Right lobe of liver (tissue), 6 donors: ENCODE measurements around the gene GRID1. TPM values are rescaled to one million over a fixed set of nuclear protein-coding genes. Genes with fewer than 3 reads are reported as not detected.
A peak's percentile ranks its signal among the peaks of the same experiment; 100 is the strongest.

Experiments
- ATAC-seq, 4 donors: fragments of 200-7000 bp; cut with Tn5 transposase; one replicate each; pipeline ENCODE4 v1.9.1; 2020; ENCODE audit warnings: mild to moderate bottlenecking in 4 of 4, moderate library complexity in 4 of 4
- DNase-seq, 3 donors: peaks; one replicate each; pipeline ENCODE4 v3.0.0-alpha.2; 2020
- H3K27ac ChIP-seq, 3 donors: fragments of 200-600 bp; one replicate each; pipeline ENCODE4 v1.8.0; 2022
- H3K27me3 ChIP-seq, 2 donors: fragments of 200-600 bp; one replicate each; pipeline ENCODE4 v1.8.0; 2022
- H3K36me3 ChIP-seq, 4 donors: fragments of 200-600 bp; sonication (generic) in 1 of 4; one replicate each; pipeline versions ENCODE4 v1.5.1 to v1.8.0; 2017 to 2022; ENCODE audit warnings: control low read depth in 1 of 4
- H3K4me1 ChIP-seq, 4 donors: fragments of 200-600 bp; sonication (generic) in 1 of 4; one replicate each; pipeline versions ENCODE4 v1.5.1 to v1.8.0; 2017 to 2022; ENCODE audit warnings: control low read depth in 1 of 4
- H3K4me3 ChIP-seq, 3 donors: fragments of 200-600 bp; one replicate each; pipeline ENCODE4 v1.8.0; 2022
- H3K9me3 ChIP-seq, 4 donors: fragments of 200-600 bp; sonication (generic) in 1 of 4; one replicate each; pipeline versions ENCODE4 v1.5.1 to v1.8.0; 2017 to 2022; ENCODE audit warnings: control low read depth in 1 of 4
- CTCF ChIP-seq, 4 donors: fragments of 200-600 bp in 3 of 4; fragments of 450-650 bp in 1 of 4; IDR thresholded peaks; one replicate each; pipeline versions ENCODE4 v1.5.1 to v1.8.0; 2016 to 2022; ENCODE audit warnings: antibody characterized with exemption in 4 of 4, mild to moderate bottlenecking in 2 of 4
- POLR2A ChIP-seq: fragments of 450-650 bp; IDR thresholded peaks from one replicate; pipeline ENCODE4 v1.6.1; 2017; ENCODE audit warnings: antibody characterized with exemption, mild to moderate bottlenecking
- WGBS: methylation state at CpG from one replicate; pipeline ENCODE4 v1.1.6; 2018; ENCODE audit warnings: low coverage, low lambda C conversion rate; ENCODE audit not compliant: insufficient coverage; ENCODE audit errors: missing lambda C conversion rate; 5-methylcytosine and 5-hydroxymethylcytosine counted together
- intact Hi-C, 2 donors: fragments of 100-400 bp; cut with DNase I; formaldehyde crosslinking; loops; one replicate each; pipeline versions ENCODE4 v1.11.2 to v1.14.1; 2022
- total RNA-seq, 6 experiments: library from RNA; depleted of rRNA in 2 of 6; stranded (reverse); fragments of >200 nt in 2 of 6; fragmentation: NEBNext Ultra II Directional in 3 of 6; extraction: Animal tissue kit (Norgen Biotek cat#: 25700) in 3 of 6; gene quantifications; one replicate each; pipeline versions ENCODE4 v1.1.0 to v1.2.4, GENCODE V29; 2016 to 2023
- donor health status: DM: no; HTN: yes; CAD: no.
- donor health status: DM: no; HTN: no; CAD: no.
- donor health status: DM: no; HTN: no; CAD: no.
- donor health status: DM: no; HTN: yes; CAD: no.
- donor health status: DM: no; HTN: yes; CAD: no.

GRID1 gene
- total RNA-seq, 6 experiments from 2014 or later, result 0.05 to 1.9 (median 0.81) TPM

GRCh38 chr10:85643845-85644525 lies 722.6 kb downstream of the GRID1 start:
- H3K27me3 ChIP-seq, result no peaks in the 10 kb centered on the region
- H3K9me3 ChIP-seq, result no peaks in the 10 kb centered on the region
- DNase-seq, result no peak
- no peaks in the 10 kb centered on the region for H3K4me1 ChIP-seq
- no peak for TF ChIP-seq POLR2A
- TF ChIP-seq CTCF (IDR thresholded peaks at IDR 0.05), result no peak
- ATAC-seq, result no peak
- no peak overlapping the region for H3K27ac ChIP-seq
- H3K36me3 ChIP-seq, result no peaks in the 10 kb centered on the region
- 81% methylated on average over 6 of the region's 6 CpGs for WGBS
- H3K4me3 ChIP-seq, result no peak overlapping the region
- intact Hi-C loops, result no loop called here

- no peak for DNase-seq
- ATAC-seq, result no peak
- intact Hi-C loops, result no loop called here
- no peak overlapping the region for H3K27ac ChIP-seq
- TF ChIP-seq CTCF (IDR thresholded peaks at IDR 0.05) (no peak), POLR2A (no peak)
- no peaks in the 10 kb centered on the region for H3K9me3 ChIP-seq
- H3K4me1 ChIP-seq, result no peaks in the 10 kb centered on the region
- H3K27me3 ChIP-seq, result no peaks in the 10 kb centered on the region
- H3K4me3 ChIP-seq, result no peak overlapping the region
- WGBS, result 80% methylated on average over 3 of the region's 4 CpGs
- no peaks in the 10 kb centered on the region for H3K36me3 ChIP-seq
Observed at GRCh38 chr10:85643171-85643844, 723.3 kb downstream of the GRID1 start.

- H3K27ac ChIP-seq, result peak overlapping the region in 1 of 3 donors; percentile 43
- no peaks in the 10 kb centered on the region for H3K36me3 ChIP-seq
- H3K4me1 ChIP-seq, result no peaks in the 10 kb centered on the region
- 17% methylated on average over 4 of the region's 4 CpGs for WGBS
- DNase-seq (no peak), ATAC-seq (peak in 3 of 4 donors; percentile 30 to 89 (median 57))
- intact Hi-C loops, result no loop called here
- TF ChIP-seq POLR2A (no peak), CTCF (IDR thresholded peaks at IDR 0.05) (no peak)
- H3K27me3 ChIP-seq, result no peaks in the 10 kb centered on the region
- H3K4me3 ChIP-seq, result no peak overlapping the region
- no peaks in the 10 kb centered on the region for H3K9me3 ChIP-seq
Observed at GRCh38 chr10:85642421-85643170, 724.0 kb downstream of the GRID1 start.

GRCh38 chr10:85642082-85642420 lies 724.5 kb downstream of the GRID1 start:
- no peaks in the 10 kb centered on the region for H3K4me1 ChIP-seq
- no peaks in the 10 kb centered on the region for H3K9me3 ChIP-seq
- TF ChIP-seq POLR2A (no peak), CTCF (IDR thresholded peaks at IDR 0.05) (no peak)
- peak; percentile 46 to 75 (median 60) for ATAC-seq
- DNase-seq, result no peak
- H3K27me3 ChIP-seq, result no peaks in the 10 kb centered on the region
- H3K36me3 ChIP-seq, result no peaks in the 10 kb centered on the region
- intact Hi-C loops, result no loop called here
- H3K4me3 ChIP-seq, result no peak overlapping the region
- 70% methylated on average over 1 of the region's 1 CpG for WGBS
- peak overlapping the region in 1 of 3 donors; percentile 43 for H3K27ac ChIP-seq
